GM18517 (cell line): ENCODE measurements around the gene PCYOX1L.

Source experiments
- ATAC-seq: cut with Tn5 transposase; IDR thresholded peaks from one replicate; pipeline ENCODE4 v1.9.1; 2021; ENCODE audit warnings: mild to moderate bottlenecking, moderate library complexity; ENCODE audit not compliant: unreplicated experiment

PCYOX1L gene

GRCh38 chr5:149333711-149334443 lies 24.0 kb upstream of the PCYOX1L start:
- no peak for ATAC-seq

GRCh38 chr5:149337736-149338135 lies 20.1 kb upstream of the PCYOX1L start:
- no peak for ATAC-seq

GRCh38 chr5:149338364-149338763 lies 19.5 kb upstream of the PCYOX1L start:
- ATAC-seq: no peak

- ATAC-seq: no peak
These were observed 16.9 kb upstream of the PCYOX1L start for GRCh38 chr5:149340920-149341319.

- ATAC-seq: no peak
These were observed 16.0 kb upstream of the PCYOX1L start for GRCh38 chr5:149341876-149342275.

- ATAC-seq: no peak
These were observed 13.7 kb upstream of the PCYOX1L start for GRCh38 chr5:149344151-149344550.

- ATAC-seq: peak; percentile 95
These were observed 12.5 kb upstream of the PCYOX1L start, which contains the start of gene GRPEL2 for GRCh38 chr5:149345147-149345891. TSS of gene GRPEL2 (plus strand) at chr5:149345499. CDS start at chr5:149345540, 41 bp downstream.

- ATAC-seq: no peak
These were observed 12.0 kb upstream of the PCYOX1L start for GRCh38 chr5:149345892-149346222.

- no peak for ATAC-seq
These were observed 9.3 kb upstream of the PCYOX1L start for GRCh38 chr5:149348518-149348917.

GRCh38 chr5:149349382-149349781 lies 8.5 kb upstream of the PCYOX1L start:
- ATAC-seq: no peak

- no peak for ATAC-seq
These were observed 5.7 kb upstream of the PCYOX1L start for GRCh38 chr5:149352169-149352568.

- ATAC-seq: no peak
These were observed 3.9 kb upstream of the PCYOX1L start for GRCh38 chr5:149353911-149354310.

GRCh38 chr5:149355688-149356087 lies 2.2 kb upstream of the PCYOX1L start:
- ATAC-seq: no peak

- ATAC-seq: no peak
These were observed 1.5 kb upstream of the PCYOX1L start for GRCh38 chr5:149356391-149356790.

- no peak for ATAC-seq
These were observed 427 bp downstream of the PCYOX1L start for GRCh38 chr5:149358294-149358651.

- ATAC-seq: no peak
These were observed 1.1 kb downstream of the PCYOX1L start for GRCh38 chr5:149358868-149359495.

- no peak for ATAC-seq
These were observed 2.4 kb downstream of the PCYOX1L start for GRCh38 chr5:149360272-149360671.

GRCh38 chr5:149362541-149362940 lies 4.7 kb downstream of the PCYOX1L start:
- no peak for ATAC-seq

GRCh38 chr5:149363358-149363757 lies 5.5 kb downstream of the PCYOX1L start:
- ATAC-seq: no peak

GRCh38 chr5:149363936-149364335 lies 6.1 kb downstream of the PCYOX1L start:
- ATAC-seq: no peak

- no peak for ATAC-seq
These were observed 6.9 kb downstream of the PCYOX1L start for GRCh38 chr5:149364719-149365118.

GRCh38 chr5:149365418-149365817 lies 7.6 kb downstream of the PCYOX1L start:
- ATAC-seq: no peak
